Fibroblast of skin of scalp (primary cell): ENCODE results near the gene MXRA8.

Experiments used
- DNase-seq: peaks from one replicate; pipeline ENCODE4 v3.0.0-alpha.2; 2013

The MXRA8 gene

GRCh38 chr1:1306070-1306660 is 52.2 kb downstream of the MXRA8 start:
- DNase-seq: peak; percentile 37

DNA sequence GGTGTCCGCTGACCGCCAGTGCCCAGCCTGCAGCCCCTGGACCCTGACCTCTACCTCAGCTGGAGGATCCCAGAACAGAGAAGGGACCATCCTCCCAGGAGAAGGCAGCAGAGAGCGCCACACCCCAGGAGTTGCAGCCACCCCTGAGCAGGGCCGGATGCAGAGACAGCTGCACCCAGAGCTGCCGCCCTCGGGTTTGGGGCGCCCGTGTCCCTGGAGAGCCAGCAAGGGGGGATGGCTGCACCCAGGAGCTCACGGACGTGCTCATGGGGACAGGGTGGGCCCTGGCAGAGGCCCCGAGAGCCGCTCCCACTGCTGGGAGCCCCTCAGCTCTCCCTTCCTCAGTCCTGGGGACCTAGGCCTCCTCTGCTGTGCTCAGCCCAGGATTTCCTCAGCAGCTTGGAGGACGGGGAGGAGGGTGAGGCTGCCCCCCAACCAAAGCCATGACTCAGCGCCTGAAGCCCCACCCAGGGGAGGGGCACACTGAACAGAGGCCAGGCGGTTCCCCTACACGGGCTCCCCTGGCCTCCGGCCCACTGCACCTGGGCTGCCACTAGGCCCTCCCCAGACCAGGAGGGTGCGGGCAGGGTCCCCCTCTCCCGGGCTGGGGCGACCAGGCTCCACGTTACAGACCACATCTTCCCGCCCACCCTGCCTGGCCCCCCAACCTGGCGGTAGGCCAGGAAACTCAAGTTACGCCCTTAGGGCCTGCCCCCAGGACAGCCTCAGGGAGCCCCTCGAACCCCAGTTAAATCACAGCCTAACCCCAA is 52.9 kb downstream of the MXRA8 start:
- DNase-seq: peak; percentile 77

DNA sequence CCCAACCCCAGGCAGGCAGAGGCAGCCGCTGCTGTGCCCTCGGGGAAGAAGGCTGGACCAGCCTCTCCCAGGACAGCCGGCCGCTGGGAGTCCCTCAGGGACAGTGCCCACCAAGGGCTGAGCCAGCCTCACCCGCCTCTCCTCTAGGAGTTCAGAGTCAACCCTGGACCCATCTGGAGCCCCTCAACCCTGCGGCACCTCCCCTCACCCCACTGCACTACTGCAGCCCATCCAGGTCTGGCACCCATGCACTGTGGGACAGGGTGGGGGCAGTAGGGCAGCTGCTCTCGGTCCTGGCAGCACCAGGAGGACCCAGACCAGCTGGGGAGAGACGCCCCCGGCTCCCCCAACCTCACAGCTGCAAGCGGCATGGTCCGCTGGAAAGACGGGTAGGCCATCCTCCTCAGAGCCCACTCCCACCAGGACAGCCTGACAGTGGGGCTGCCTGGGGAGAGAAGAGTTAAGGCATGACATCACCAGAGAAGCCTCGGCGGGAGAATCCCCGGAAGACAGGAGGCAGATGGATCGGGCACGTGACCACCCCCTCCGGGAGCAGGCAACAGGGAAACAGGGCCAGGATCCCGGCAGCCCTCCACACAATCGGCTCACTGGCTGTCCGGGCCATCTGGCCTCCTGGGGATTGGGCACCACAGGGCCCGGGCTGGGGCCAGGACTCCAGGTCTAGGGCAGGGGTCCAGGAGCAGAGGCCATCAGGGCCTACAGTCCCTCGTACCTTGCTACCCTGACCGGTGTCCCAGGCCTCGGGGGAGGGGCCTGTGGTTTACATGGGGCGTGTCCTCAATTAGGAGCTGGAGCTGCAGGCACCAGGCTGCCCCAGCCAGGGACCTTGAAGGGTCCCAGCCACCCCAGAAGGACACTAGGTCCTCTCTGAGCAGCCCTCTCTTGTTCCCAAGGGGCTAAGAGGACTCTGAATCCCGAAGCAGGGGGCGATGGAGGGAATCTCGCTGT is 53.7 kb downstream of the MXRA8 start:
- peak; percentile 87 for DNase-seq

DNA sequence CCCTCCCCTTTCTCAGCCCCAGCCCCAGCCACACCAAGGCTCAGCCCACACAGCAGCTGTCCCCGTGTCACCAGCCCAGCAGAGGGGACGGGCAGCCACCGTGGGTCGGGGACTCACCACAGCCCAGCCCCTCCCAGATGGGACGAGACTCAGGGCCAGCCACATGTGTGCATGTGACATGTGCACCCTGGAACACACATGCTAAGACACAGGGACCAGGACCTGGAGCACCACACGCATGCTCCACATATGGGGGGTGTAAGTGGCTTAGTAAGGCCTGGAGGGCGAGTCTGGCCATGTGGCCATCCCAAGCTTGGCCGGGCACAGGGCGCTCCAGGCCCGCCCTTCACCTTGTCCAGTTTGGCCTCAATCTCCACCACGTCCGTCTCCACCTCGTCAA is 54.6 kb downstream of the MXRA8 start:
- no peak for DNase-seq

DNA sequence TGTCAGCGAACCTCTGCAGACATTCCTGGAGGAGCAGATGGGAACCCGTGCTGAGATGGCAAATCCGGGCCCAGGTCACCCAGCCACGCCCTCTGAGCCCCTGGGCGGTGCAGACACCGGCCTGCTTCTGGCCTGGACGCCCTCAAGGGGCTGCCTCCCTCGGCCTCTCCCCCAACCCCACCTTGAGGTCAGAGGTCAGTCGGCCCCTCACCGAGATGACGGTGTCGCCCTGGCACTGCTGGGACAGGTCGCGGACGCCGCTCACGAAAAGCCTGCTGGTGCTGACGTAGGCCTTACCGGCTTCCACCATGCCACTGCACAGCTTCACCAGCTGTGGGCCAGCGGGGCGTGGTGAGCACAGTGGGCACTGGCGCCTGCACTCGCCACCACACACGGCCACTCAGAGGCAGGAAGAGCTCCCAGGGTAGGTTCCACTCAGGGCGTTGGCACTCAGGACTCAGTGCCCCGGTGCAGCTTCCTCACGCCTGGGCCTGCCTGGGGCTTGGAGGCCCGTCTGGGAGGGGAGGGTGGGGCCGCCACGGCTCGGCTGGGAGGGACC is 55.3 kb downstream of the MXRA8 start:
- no peak for DNase-seq
